Endodermal cell (in vitro differentiated cells): ENCODE data around the gene AKT1. TPM values are rescaled to one million over a fixed set of nuclear protein-coding genes. Genes with fewer than 3 reads are reported as not detected.

ENCODE experiments used
- DNase-seq: peaks from one replicate; pipeline ENCODE4 v3.0.0-alpha.2; 2017
- H3K27ac ChIP-seq: 2 replicates; pipeline ENCODE4 v1.5.1; 2013; ENCODE audit warnings: mild to moderate bottlenecking, low read depth, low read length, moderate library complexity
- H3K27me3 ChIP-seq: 2 replicates; pipeline ENCODE4 v1.6.1; 2013; ENCODE audit warnings: mild to moderate bottlenecking, low read length, moderate library complexity; ENCODE audit not compliant: insufficient read depth, control insufficient read depth, poor library complexity, severe bottlenecking
- H3K36me3 ChIP-seq: 2 replicates; pipeline ENCODE4 v1.7.0; 2013; ENCODE audit warnings: mild to moderate bottlenecking, low read length, moderate library complexity; ENCODE audit not compliant: control insufficient read depth, insufficient read depth
- H3K4me1 ChIP-seq: one replicate; pipeline ENCODE4 v1.7.0; 2013; ENCODE audit warnings: low read length; ENCODE audit not compliant: control insufficient read depth, insufficient read depth
- H3K4me3 ChIP-seq: 2 replicates; pipeline ENCODE4 v1.5.1; 2013; ENCODE audit warnings: mild to moderate bottlenecking, low read length, moderate library complexity
- H3K9ac ChIP-seq: 2 replicates; pipeline ENCODE4 v1.6.1; 2013; ENCODE audit warnings: mild to moderate bottlenecking, low read length, moderate library complexity; ENCODE audit not compliant: poor library complexity, severe bottlenecking; ENCODE audit errors: extremely low read depth
- H3K9me3 ChIP-seq: 2 replicates; pipeline ENCODE4 v1.6.1; 2013; ENCODE audit warnings: mild to moderate bottlenecking, low read length, moderate library complexity; ENCODE audit not compliant: control insufficient read depth
- H3K27ac Mint-ChIP-seq: 2 replicates; pipeline ENCODE4 v1.8.0; 2020; ENCODE audit warnings: mixed read lengths
- H3K27me3 Mint-ChIP-seq: 2 replicates; pipeline ENCODE4 v1.8.0; 2021; ENCODE audit warnings: mild to moderate bottlenecking, mixed read lengths; ENCODE audit not compliant: insufficient read depth
- H3K36me3 Mint-ChIP-seq: 2 replicates; pipeline ENCODE4 v1.8.0; 2020; ENCODE audit warnings: low read depth, mixed read lengths
- H3K4me1 Mint-ChIP-seq: 2 replicates; pipeline ENCODE4 v1.8.0; 2020; ENCODE audit warnings: mixed read lengths
- H3K4me3 Mint-ChIP-seq: 2 replicates; pipeline ENCODE4 v1.8.0; 2020; ENCODE audit warnings: mild to moderate bottlenecking, moderate library complexity, mixed read lengths
- H3K9me3 Mint-ChIP-seq: 2 replicates; pipeline ENCODE4 v1.8.0; 2020; ENCODE audit warnings: mild to moderate bottlenecking, mixed read lengths
- CTCF ChIP-seq: fragments of 200-600 bp; sonication (generic); conservative IDR thresholded peaks from 2 replicates; pipeline ENCODE4 v1.5.0; 2021; ENCODE audit warnings: antibody characterized with exemption, mild to moderate bottlenecking
- WGBS, 2 experiments: methylation state at CpG; one replicate each; pipeline versions ENCODE4 v1.1.5 to v1.1.7; 2013; ENCODE audit warnings: missing lambda C conversion rate in 2 of 2, mixed read lengths in 1 of 2; ENCODE audit not compliant: insufficient coverage in 1 of 2, insufficient read length in 1 of 2; 5-methylcytosine and 5-hydroxymethylcytosine counted together
- total RNA-seq, 2 donors: library from RNA; stranded (reverse); fragmentation: NEBNext Ultra II Directional in 1 of 2; extraction: Animal tissue kit (Norgen Biotek cat#: 25700) in 1 of 2; gene quantifications; 2 replicates in 1 of 2; 3 replicates in 1 of 2; pipeline ENCODE4 v1.2.1, GENCODE V29; 2021

AKT1 gene
- total RNA-seq, 2 donors from 2014 or later: 133 to 152 TPM

- Histone ChIP-seq H3K4me3 (no peak overlapping the region), H3K27me3 (no peaks in the 10 kb centered on the region), H3K4me1 (no peaks in the 10 kb centered on the region), H3K9me3 (no peaks in the 10 kb centered on the region), H3K27ac (no peak overlapping the region), H3K36me3 (no peaks in the 10 kb centered on the region), H3K9ac (no peak overlapping the region)
- Mint-ChIP-seq H3K27me3 (no peaks in the 10 kb centered on the region), H3K4me1 (peaks cover 6% of the 10 kb centered on the region), H3K36me3 (peaks cover 14% of the 10 kb centered on the region), H3K27ac (no peak overlapping the region), H3K9me3 (no peaks in the 10 kb centered on the region), H3K4me3 (no peak overlapping the region)
- 93 to 97% methylated on average over 14 to 18 of the region's 18 CpGs for WGBS, 2 experiments
- DNase-seq: no peak
- TF ChIP-seq CTCF: no peak
Observed at GRCh38 chr14:104721505-104722431, 73.8 kb downstream of the AKT1 start.

Other genes with a start within 250 kb of the AKT1 start
- gene C14orf180, start 216.0 kb downstream of the AKT1 start, total RNA-seq: not detected
- gene TMEM179, start 191.0 kb downstream of the AKT1 start, total RNA-seq: 10 to 100 TPM in 1 of 2 donors, 1 to 10 TPM in 1; 8.2 to 15.7 TPM
- gene INF2, start 106.1 kb downstream of the AKT1 start, total RNA-seq: 100 to 1,000 TPM in 1 of 2 donors, 10 to 100 TPM in 1; 99.7 to 114 TPM
- gene ADSS1, start 71.5 kb downstream of the AKT1 start, total RNA-seq: 10 to 100 TPM; 15.8 to 31.0 TPM
- 10 to 100 TPM; 82.5 to 87.3 TPM for gene SIVA1, start 42.6 kb downstream of the AKT1 start, total RNA-seq
- gene ZBTB42, start 5.4 kb upstream of the AKT1 start, total RNA-seq: 1 to 10 TPM; 7.7 to 8.4 TPM
- 10 to 100 TPM; 38.9 to 43.1 TPM for gene CEP170B, start 69.5 kb upstream of the AKT1 start, total RNA-seq
- gene PLD4, start 129.1 kb upstream of the AKT1 start, total RNA-seq: not detected
- gene AHNAK2, start 182.6 kb upstream of the AKT1 start, total RNA-seq: 1 to 10 TPM in 1 of 2 donors, under 1 TPM in 1; 0.93 to 2.2 TPM
- gene CLBA1, start 190.0 kb upstream of the AKT1 start, total RNA-seq: 10 to 100 TPM; 11.2 to 12.5 TPM
- gene CDCA4, start 225.3 kb upstream of the AKT1 start, total RNA-seq: 10 to 100 TPM; 46.6 to 65.1 TPM